HCT116 (cell line): ENCODE measurements around the gene PTGIR. TPM values are rescaled to one million over a fixed set of nuclear protein-coding genes. Genes with fewer than 3 reads are reported as not detected.

ENCODE experiments used
- ATAC-seq: fragments of 200-7000 bp; cut with Tn5 transposase; 2 replicates; pipeline ENCODE4 v1.9.1; 2020; ENCODE audit warnings: mild to moderate bottlenecking, moderate library complexity
- BruUV-seq: library from RNA; stranded (reverse); fragments of 400-500 nt; replicated peaks from 2 replicates; lab custom pipeline; 2021; lab: Mats Ljungman, UMichigan
- CTCF ChIA-PET: fragments of 300-600 bp; sonication (Branson Sonifier 250); formaldehyde crosslinking; loops from one replicate; lab custom pipeline; 2021; ENCODE audit warnings: antibody characterized with exemption; lab: Charles Lee
- POLR2A ChIA-PET: fragments of 300-600, 350-600 bp; sonication (Branson Sonifier 250); formaldehyde crosslinking; loops from one replicate; lab custom pipeline; 2021; ENCODE audit warnings: antibody characterized with exemption; lab: Charles Lee
- RAD21 ChIA-PET, 2 experiments: fragments of 300-600 bp; sonication (Branson Sonifier 250); formaldehyde crosslinking; loops; one replicate each; lab custom pipeline; 2023; ENCODE audit warnings: low total read pairs in 2 of 2; ENCODE audit not compliant: uncharacterized antibody in 2 of 2, unreplicated experiment in 2 of 2, low non-redundant PET in 1 of 2; lab: Charles Lee
- DNase-seq: peaks from one replicate; pipeline ENCODE4 v3.0.0-alpha.2; 2010; ENCODE audit warnings: low read depth, low spot score
- H2AFZ ChIP-seq: fragments of 200-600 bp; shearing (Covaris generic), sonication (generic); 2 replicates; pipeline ENCODE4 v1.6.1; 2017; ENCODE audit warnings: low read depth, mixed run types, mixed read lengths, antibody characterized with exemption, low read length; ENCODE audit not compliant: poor library complexity, severe bottlenecking
- H3K27ac ChIP-seq: 2 replicates; pipeline ENCODE4 v1.5.1; 2012; ENCODE audit warnings: low read depth, low read length
- H3K27me3 ChIP-seq: fragments of 200-600 bp; sonication (generic); 2 replicates; pipeline ENCODE4 v1.6.1; 2016; ENCODE audit warnings: mixed run types, low read length, mixed read lengths; ENCODE audit not compliant: insufficient read depth
- H3K36me3 ChIP-seq, 2 experiments: fragments of 200-500 bp in 1 of 2; fragments of 200-600 bp in 1 of 2; sonication (Bioruptor generic) in 1 of 2; sonication (generic) in 1 of 2; 2 replicates each; pipeline versions ENCODE4 v1.5.1 to v1.6.1; 2014 to 2016; ENCODE audit warnings: low read length in 2 of 2, inconsistent platforms in 1 of 2, mixed read lengths in 1 of 2, mixed run types in 1 of 2; ENCODE audit not compliant: insufficient read depth in 2 of 2, control insufficient read depth in 1 of 2
- H3K4me1 ChIP-seq, 2 experiments: fragments of 200-600 bp in 1 of 2; sonication (generic) in 1 of 2; 2 replicates each; pipeline versions ENCODE4 v1.5.1 to v1.6.1; 2012 to 2017; ENCODE audit warnings: low read length in 2 of 2, inconsistent platforms in 1 of 2, mild to moderate bottlenecking in 1 of 2, mixed read lengths in 1 of 2, mixed run types in 1 of 2, moderate library complexity in 1 of 2; ENCODE audit not compliant: insufficient read depth in 2 of 2, control insufficient read depth in 1 of 2
- H3K4me2 ChIP-seq: fragments of 200-600 bp; sonication (generic); 2 replicates; pipeline ENCODE4 v1.6.1; 2017; ENCODE audit warnings: mixed run types, low read length, mixed read lengths
- H3K4me3 ChIP-seq, 2 experiments: fragments of 200-600 bp in 1 of 2; sonication (generic) in 1 of 2; replicated peaks in 1 of 2; 2 replicates each; pipeline ENCODE4 v1.5.1; 2011 to 2016; ENCODE audit warnings: low read length in 2 of 2, control low read depth in 1 of 2, low read depth in 1 of 2, mild to moderate bottlenecking in 1 of 2, mixed read lengths in 1 of 2, mixed run types in 1 of 2
- H3K79me2 ChIP-seq: fragments of 200-600 bp; sonication (generic); 2 replicates; pipeline ENCODE4 v1.6.1; 2017; ENCODE audit warnings: mild to moderate bottlenecking, mixed run types, low read length, moderate library complexity, mixed read lengths; ENCODE audit not compliant: insufficient read depth
- H3K9ac ChIP-seq: fragments of 200-600 bp; sonication (generic); 2 replicates; pipeline ENCODE4 v1.6.1; 2016; ENCODE audit warnings: low read length, mixed read lengths
- H3K9me2 ChIP-seq: fragments of 200-600 bp; sonication (generic), shearing (Covaris generic); 2 replicates; pipeline ENCODE4 v1.6.1; 2017; ENCODE audit warnings: mixed run types, mild to moderate bottlenecking, moderate library complexity; ENCODE audit not compliant: insufficient read depth
- H3K9me3 ChIP-seq, 2 experiments: fragments of 200-500 bp in 1 of 2; fragments of 200-600 bp in 1 of 2; sonication (Bioruptor generic) in 1 of 2; sonication (generic) in 1 of 2; 2 replicates each; pipeline ENCODE4 v1.6.1; 2014 to 2017; ENCODE audit warnings: low read length in 2 of 2, mixed read lengths in 2 of 2, inconsistent platforms in 1 of 2, low read depth in 1 of 2, mild to moderate bottlenecking in 1 of 2, mixed run types in 1 of 2, moderate library complexity in 1 of 2; ENCODE audit not compliant: control insufficient read depth in 1 of 2, insufficient read depth in 1 of 2
- H4K20me1 ChIP-seq: fragments of 200-600 bp; sonication (generic), shearing (Covaris generic); 2 replicates; pipeline ENCODE4 v1.6.1; 2017; ENCODE audit warnings: mixed run types, mild to moderate bottlenecking, moderate library complexity; ENCODE audit not compliant: insufficient read depth
- CEBPB ChIP-seq: IDR thresholded peaks from 2 replicates; pipeline ENCODE4 v1.6.1; 2012; ENCODE audit warnings: low read depth
- EZH2phosphoT487 ChIP-seq: fragments of 200-600 bp; IDR thresholded peaks from 2 replicates; pipeline ENCODE4 v1.6.1; 2018; ENCODE audit warnings: antibody characterized with exemption, borderline replicate concordance
- JUND ChIP-seq: IDR thresholded peaks from 2 replicates; pipeline ENCODE4 v1.6.1; 2012
- MAX ChIP-seq: IDR thresholded peaks from 2 replicates; pipeline ENCODE4 v1.6.1; 2012
- POLR2A ChIP-seq: IDR thresholded peaks from 2 replicates; pipeline ENCODE4 v1.7.0; 2011; ENCODE audit warnings: borderline replicate concordance; ENCODE audit not compliant: insufficient read depth, insufficient read length; ENCODE audit errors: extremely low read depth
- REST ChIP-seq: IDR thresholded peaks from 2 replicates; pipeline ENCODE4 v1.6.1; 2012; ENCODE audit warnings: low read depth
- SIN3A ChIP-seq: IDR thresholded peaks from 2 replicates; pipeline ENCODE4 v1.6.1; 2012; ENCODE audit warnings: low read depth
- SP1 ChIP-seq: IDR thresholded peaks from 2 replicates; pipeline ENCODE4 v1.6.1; 2012; ENCODE audit warnings: low read depth
- SRF ChIP-seq: IDR thresholded peaks from 2 replicates; pipeline ENCODE4 v1.6.1; 2012; ENCODE audit warnings: low read depth
- ZFX ChIP-seq: fragments of 450-650 bp; IDR thresholded peaks from 2 replicates; pipeline ENCODE4 v1.6.1; 2017
- intact Hi-C: fragments of 100-400 bp; cut with micrococcal nuclease; formaldehyde crosslinking; loops from 2 replicates; pipeline ENCODE4 v1.10.0; 2022
- total RNA-seq: library from RNA; stranded (reverse); gene quantifications from one replicate; pipeline ENCODE4 v1.2.1, GENCODE V29; 2021; ENCODE audit not compliant: unreplicated experiment
- TF ChIP-seq, protein P1 (sequence below): IDR thresholded peaks from 2 replicates; pipeline ENCODE4 v1.6.1; 2011; ENCODE audit warnings: mild to moderate bottlenecking, low read length, moderate library complexity; ENCODE audit not compliant: insufficient replicate concordance; ENCODE audit errors: extremely low read depth
- TF ChIP-seq, protein P2 (sequence below): IDR thresholded peaks from 2 replicates; pipeline ENCODE4 v1.6.1; 2012

Gene PTGIR
- total RNA-seq, 1 experiment from 2014 or later = not detected

GRCh38 chr19:46603195-46603637, 21.7 kb downstream of the PTGIR start:
- Histone ChIP-seq H3K9ac (peak overlapping the region; percentile 98), H3K36me3 (peaks cover 23 to 28% of the 10 kb centered on the region in 2 experiments), H3K4me3 (peak overlapping the region in 1 of 2 experiments; percentile 94; a peak in 2 of 4 replicates), H3K4me2 (peak overlapping the region; percentile 98)
- ChIA-PET POLR2A (no interaction called here), RAD21 (no interaction called here)
- TF ChIP-seq MAX = no peak
- TF ChIP-seq, protein P1, sequence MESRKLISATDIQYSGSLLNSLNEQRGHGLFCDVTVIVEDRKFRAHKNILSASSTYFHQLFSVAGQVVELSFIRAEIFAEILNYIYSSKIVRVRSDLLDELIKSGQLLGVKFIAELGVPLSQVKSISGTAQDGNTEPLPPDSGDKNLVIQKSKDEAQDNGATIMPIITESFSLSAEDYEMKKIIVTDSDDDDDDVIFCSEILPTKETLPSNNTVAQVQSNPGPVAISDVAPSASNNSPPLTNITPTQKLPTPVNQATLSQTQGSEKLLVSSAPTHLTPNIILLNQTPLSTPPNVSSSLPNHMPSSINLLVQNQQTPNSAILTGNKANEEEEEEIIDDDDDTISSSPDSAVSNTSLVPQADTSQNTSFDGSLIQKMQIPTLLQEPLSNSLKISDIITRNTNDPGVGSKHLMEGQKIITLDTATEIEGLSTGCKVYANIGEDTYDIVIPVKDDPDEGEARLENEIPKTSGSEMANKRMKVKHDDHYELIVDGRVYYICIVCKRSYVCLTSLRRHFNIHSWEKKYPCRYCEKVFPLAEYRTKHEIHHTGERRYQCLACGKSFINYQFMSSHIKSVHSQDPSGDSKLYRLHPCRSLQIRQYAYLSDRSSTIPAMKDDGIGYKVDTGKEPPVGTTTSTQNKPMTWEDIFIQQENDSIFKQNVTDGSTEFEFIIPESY = no peak
- TF ChIP-seq REST = no peak
- no peak for TF ChIP-seq SP1
- TF ChIP-seq EZH2phosphoT487 = no peak
- TF ChIP-seq POLR2A = no peak
- TF ChIP-seq, protein P2, sequence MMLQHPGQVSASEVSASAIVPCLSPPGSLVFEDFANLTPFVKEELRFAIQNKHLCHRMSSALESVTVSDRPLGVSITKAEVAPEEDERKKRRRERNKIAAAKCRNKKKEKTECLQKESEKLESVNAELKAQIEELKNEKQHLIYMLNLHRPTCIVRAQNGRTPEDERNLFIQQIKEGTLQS = no peak
- no peak for TF ChIP-seq ZFX
- TF ChIP-seq SRF = no peak
- TF ChIP-seq SIN3A = no peak
- no peak for TF ChIP-seq JUND
- TF ChIP-seq CEBPB = no peak
- TF ChIP-seq, all 23 proteins: peak for 0
- Histone ChIP-seq H3K79me2 (peaks cover 63% of the 10 kb centered on the region), H2AFZ (no peak overlapping the region), H4K20me1 (no peaks in the 10 kb centered on the region), H3K4me1 (peaks cover 14 to 26% of the 10 kb centered on the region in 2 experiments), H3K9me3 (no peaks in the 10 kb centered on the region), H3K27ac (peak overlapping the region; percentile 36; the same call in 1 of the 2 replicates), H3K27me3 (no peaks in the 10 kb centered on the region), H3K9me2 (no peaks in the 10 kb centered on the region)
- no peak for ATAC-seq
- no peak for DNase-seq
- intact Hi-C loops = no loop called here
- CTCF ChIA-PET = no interaction called here
- no TSS peak for BruUV-seq
